AG10803 (cell line): ENCODE results near the gene RHOT2.

Experiments used
- DNase-seq: peaks from one replicate; pipeline ENCODE4 v3.0.0; 2010; ENCODE audit warnings: low read depth
- H3K4me3 ChIP-seq: 2 replicates; pipeline ENCODE4 v1.5.1; 2011; ENCODE audit warnings: mild to moderate bottlenecking, low read length, control low read depth
- CTCF ChIP-seq: conservative IDR thresholded peaks from 2 replicates; pipeline ENCODE4 v1.5.1; 2011; ENCODE audit warnings: mild to moderate bottlenecking, low read length, control low read depth, inconsistent platforms

Gene RHOT2

GRCh38 chr16:629185-629832 lies 38.6 kb upstream of the RHOT2 start:
- no peak for TF ChIP-seq CTCF
- no peak overlapping the region for H3K4me3 ChIP-seq
- no peak for DNase-seq

- TF ChIP-seq CTCF: no peak
- no peak overlapping the region for H3K4me3 ChIP-seq
- no peak for DNase-seq
These were observed 38.1 kb upstream of the RHOT2 start for GRCh38 chr16:629833-630248.

GRCh38 chr16:630249-630814 lies 37.6 kb upstream of the RHOT2 start:
- TF ChIP-seq CTCF: no peak
- no peak for DNase-seq
- no peak overlapping the region for H3K4me3 ChIP-seq

GRCh38 chr16:630815-631405 lies 37.0 kb upstream of the RHOT2 start, which contains the start of gene WFIKKN1:
Gene WFIKKN1, plus strand, starts transcription at chr16:630985. Its CDS starts 269 bp downstream, at chr16:631254.
- H3K4me3 ChIP-seq: no peak within 1 kb of the TSS
- no peak for TF ChIP-seq CTCF
- DNase-seq: no peak

- no peak overlapping the region for H3K4me3 ChIP-seq
- no peak for DNase-seq
- no peak for TF ChIP-seq CTCF
These were observed 36.0 kb upstream of the RHOT2 start for GRCh38 chr16:631808-632358.

- no peak for DNase-seq
- no peak overlapping the region for H3K4me3 ChIP-seq
- no peak for TF ChIP-seq CTCF
These were observed 35.2 kb upstream of the RHOT2 start for GRCh38 chr16:632486-633335.
